SK-N-SH (cell line): ENCODE results near the gene OR52M1. TPM values are rescaled to one million over a fixed set of nuclear protein-coding genes. Genes with fewer than 3 reads are reported as not detected.

ENCODE experiments used
- CTCF ChIA-PET: fragments of 300-600, 350-600 bp; formaldehyde crosslinking; extraction: SDS; loops from one replicate; lab custom pipeline; 2021; lab: Yijun Ruan, JAX
- POLR2A ChIA-PET: fragments of 350-600 bp; sonication (Branson Sonifier 250); formaldehyde crosslinking; extraction: SDS; loops from one replicate; lab custom pipeline; 2020; ENCODE audit warnings: antibody characterized with exemption, inconsistent platforms; lab: Yijun Ruan, JAX
- DNase-seq: peaks from one replicate; pipeline ENCODE4 v3.0.0; 2012
- H2AFZ ChIP-seq: fragments of 200-600 bp; sonication (generic); 2 replicates; pipeline ENCODE4 v1.8.1; 2016; ENCODE audit warnings: antibody characterized with exemption, mild to moderate bottlenecking, low read depth
- H3F3A ChIP-seq: fragments of 200-600 bp; sonication (generic); replicated peaks from 2 replicates; pipeline ENCODE3; 2016; ENCODE audit warnings: antibody characterized with exemption, mild to moderate bottlenecking; ENCODE audit not compliant: insufficient read depth
- H3K27ac ChIP-seq, 2 experiments: fragments of 200-500 bp in 1 of 2; fragments of 200-600 bp in 1 of 2; sonication (Bioruptor generic) in 1 of 2; sonication (generic), shearing (Covaris generic) in 1 of 2; 2 replicates each; pipeline versions ENCODE4 v1.5.1 to v1.6.1; 2014 to 2016; ENCODE audit warnings: low read depth in 2 of 2, inconsistent platforms in 1 of 2, low read length in 1 of 2, mild to moderate bottlenecking in 1 of 2, mixed read lengths in 1 of 2
- H3K27me3 ChIP-seq: fragments of 200-600 bp; sonication (generic), shearing (Covaris generic); 2 replicates; pipeline ENCODE4 v1.6.1; 2016; ENCODE audit warnings: mixed run types; ENCODE audit not compliant: insufficient read depth
- H3K36me3 ChIP-seq, 2 experiments: fragments of 200-500 bp in 1 of 2; fragments of 200-600 bp in 1 of 2; sonication (Bioruptor generic) in 1 of 2; sonication (generic) in 1 of 2; replicated peaks in 1 of 2; 2 replicates each; pipeline versions ENCODE3 to v1.5.1; 2014 to 2016; ENCODE audit warnings: low read length in 1 of 2, mild to moderate bottlenecking in 1 of 2; ENCODE audit not compliant: insufficient read depth in 2 of 2, control insufficient read depth in 1 of 2
- H3K4me1 ChIP-seq, 2 experiments: fragments of 200-500 bp in 1 of 2; fragments of 200-600 bp in 1 of 2; sonication (Bioruptor generic) in 1 of 2; sonication (generic), shearing (Covaris generic) in 1 of 2; 2 replicates each; pipeline versions ENCODE4 v1.5.1 to v1.6.1; 2014 to 2016; ENCODE audit warnings: low read depth in 1 of 2, low read length in 1 of 2, mixed run types in 1 of 2; ENCODE audit not compliant: insufficient read depth in 2 of 2, control insufficient read depth in 1 of 2
- H3K4me2 ChIP-seq: fragments of 200-600 bp; sonication (generic), shearing (Covaris generic); 2 replicates; pipeline ENCODE4 v1.6.1; 2017; ENCODE audit warnings: mixed run types
- H3K4me3 ChIP-seq, 2 experiments: fragments of 200-500 bp in 1 of 2; fragments of 200-600 bp in 1 of 2; sonication (Bioruptor generic) in 1 of 2; sonication (generic), shearing (Covaris generic) in 1 of 2; 2 replicates each; pipeline versions ENCODE4 v1.5.1 to v1.8.1; 2014 to 2016; ENCODE audit warnings: low read depth in 2 of 2, inconsistent platforms in 1 of 2, low read length in 1 of 2, mild to moderate bottlenecking in 1 of 2, mixed read lengths in 1 of 2, moderate library complexity in 1 of 2
- H3K79me2 ChIP-seq: fragments of 200-600 bp; sonication (generic); 2 replicates; pipeline ENCODE4 v1.8.1; 2017; ENCODE audit warnings: mild to moderate bottlenecking; ENCODE audit not compliant: insufficient read depth
- H3K9ac ChIP-seq: fragments of 200-600 bp; sonication (generic); 2 replicates; pipeline ENCODE4 v1.6.1; 2017; ENCODE audit warnings: mixed run types
- H3K9me2 ChIP-seq: fragments of 200-600 bp; sonication (generic); 2 replicates; pipeline ENCODE4 v1.6.1; 2017; ENCODE audit warnings: mixed run types
- H3K9me3 ChIP-seq: fragments of 200-600 bp; sonication (generic); 2 replicates; pipeline ENCODE4 v1.6.1; 2017; ENCODE audit warnings: mixed run types, mild to moderate bottlenecking, moderate library complexity
- H4K20me1 ChIP-seq: fragments of 200-600 bp; sonication (generic); 2 replicates; pipeline ENCODE4 v1.6.1; 2017; ENCODE audit warnings: mild to moderate bottlenecking, mixed run types; ENCODE audit not compliant: insufficient read depth
- CHD2 ChIP-seq: fragments of 150-350 bp; IDR thresholded peaks from 2 replicates; pipeline ENCODE4 v1.6.1; 2018; ENCODE audit warnings: low read length; ENCODE audit not compliant: partially characterized antibody
- EP300 ChIP-seq, 2 experiments: IDR thresholded peaks; 2 replicates each; pipeline versions ENCODE4 v1.4.0 to v1.6.1; 2012; ENCODE audit warnings: borderline replicate concordance in 1 of 2, low read depth in 1 of 2, low read length in 1 of 2
- EZH2phosphoT487 ChIP-seq: fragments of 200-600 bp; sonication (generic); IDR thresholded peaks from 2 replicates; pipeline ENCODE4 v1.6.1; 2017; ENCODE audit warnings: low read depth, mixed run types, mild to moderate bottlenecking, antibody characterized with exemption, moderate library complexity, borderline replicate concordance
- FOSL2 ChIP-seq: IDR thresholded peaks from 2 replicates; pipeline ENCODE4 v1.4.0; 2012; ENCODE audit warnings: low read depth, mild to moderate bottlenecking, moderate library complexity, borderline replicate concordance
- FOXJ3 ChIP-seq: sonication (generic); formaldehyde crosslinking; IDR thresholded peaks from 2 replicates; pipeline ENCODE4 v1.5.1; 2020; ENCODE audit warnings: mild to moderate bottlenecking, missing genetic modification reagents
- GATA2 ChIP-seq: sonication (generic); formaldehyde crosslinking; IDR thresholded peaks from 2 replicates; pipeline ENCODE4 v1.5.0; 2020; ENCODE audit warnings: mild to moderate bottlenecking, missing genetic modification reagents
- JUND ChIP-seq: IDR thresholded peaks from 2 replicates; pipeline ENCODE4 v1.4.0; 2012
- MAX ChIP-seq: IDR thresholded peaks from 2 replicates; pipeline ENCODE4 v1.4.0; 2012; ENCODE audit warnings: low read depth
- MEF2A ChIP-seq: IDR thresholded peaks from 2 replicates; pipeline ENCODE4 v1.4.0; 2012; ENCODE audit warnings: low read depth, borderline replicate concordance
- MXI1 ChIP-seq: IDR thresholded peaks from 2 replicates; pipeline ENCODE4 v1.6.1; 2012; ENCODE audit warnings: mild to moderate bottlenecking, low read depth, low read length, improper control_type of control experiment
- NFIC ChIP-seq: IDR thresholded peaks from 2 replicates; pipeline ENCODE4 v1.4.0; 2012; ENCODE audit warnings: borderline replicate concordance
- REST ChIP-seq: IDR thresholded peaks from 2 replicates; pipeline ENCODE4 v1.6.1; 2012; ENCODE audit warnings: mild to moderate bottlenecking, low read depth, low read length, moderate library complexity
- RFX5 ChIP-seq: IDR thresholded peaks from 2 replicates; pipeline ENCODE4 v1.6.1; 2012; ENCODE audit warnings: mild to moderate bottlenecking, improper control_type of control experiment, low read length
- SIN3A ChIP-seq: IDR thresholded peaks from 2 replicates; pipeline ENCODE4 v1.6.1; 2012; ENCODE audit warnings: low read depth, mild to moderate bottlenecking, low read length, moderate library complexity, borderline replicate concordance
- USF2 ChIP-seq: fragments of 150-350 bp; IDR thresholded peaks from 2 replicates; pipeline ENCODE4 v1.6.1; 2017; ENCODE audit warnings: antibody characterized with exemption, low read length, low read depth, borderline replicate concordance
- YY1 ChIP-seq: IDR thresholded peaks from 2 replicates; pipeline ENCODE4 v1.4.0; 2012; ENCODE audit warnings: low read depth, mild to moderate bottlenecking
- ZBTB33 ChIP-seq: IDR thresholded peaks from 2 replicates; pipeline ENCODE4 v1.4.0; 2012; ENCODE audit warnings: low read depth, borderline replicate concordance
- WGBS: methylation state at CpG from one replicate; pipeline ENCODE4 v1.1.6; 2017; ENCODE audit warnings: low lambda C conversion rate; 5-methylcytosine and 5-hydroxymethylcytosine counted together
- polyA plus RNA-seq, 3 experiments: library from polyadenylated mRNA; depleted of rRNA; stranded (reverse); fragments of >200 nt; gene quantifications; 2 replicates each; pipeline ENCODE4 v1.2.3, GENCODE V29; 2012

Gene OR52M1
- polyA plus RNA-seq, 1 of the 3 experiments (the other 2 are of a cell fraction) = not detected

- no peak for TF ChIP-seq RFX5
- no peak for TF ChIP-seq CHD2
- no peak for TF ChIP-seq MXI1
- TF ChIP-seq USF2 = no peak
- TF ChIP-seq NFIC = no peak
- TF ChIP-seq ZBTB33 = no peak
- no peak for TF ChIP-seq FOSL2
- no peak for TF ChIP-seq SIN3A
- TF ChIP-seq JUND = no peak
- TF ChIP-seq MEF2A = no peak
- TF ChIP-seq REST = no peak
- TF ChIP-seq EP300 (IDR thresholded peaks at IDR 0.05; ENCODE audit: borderline replicate concordance in 1 of 2, low read depth in 1 of 2, low read length in 1 of 2) = no peak
- TF ChIP-seq FOXJ3 (CRISPR knock-in tag) = no peak
- no peak for TF ChIP-seq MAX
- no peak for TF ChIP-seq GATA2
- no peak for TF ChIP-seq YY1
- no peak for TF ChIP-seq EZH2phosphoT487
- TF ChIP-seq, all 33 proteins: peak for 0
- Histone ChIP-seq H3K9me2 (no peaks in the 10 kb centered on the region), H3K9ac (no peak overlapping the region), H3K4me3 (no peak overlapping the region), H4K20me1 (no peaks in the 10 kb centered on the region), H3K27me3 (peaks cover 49% of the 10 kb centered on the region), H3K36me3 (no peaks in the 10 kb centered on the region), H3K9me3 (no peaks in the 10 kb centered on the region), H3K4me2 (no peak overlapping the region), H3F3A (no peaks in the 10 kb centered on the region), H3K27ac (no peak overlapping the region), H3K79me2 (no peaks in the 10 kb centered on the region), H3K4me1 (no peaks in the 10 kb centered on the region; a peak in 1 of 4 replicates), H2AFZ (no peak overlapping the region)
- DNase-seq = no peak
- POLR2A ChIA-PET = no interaction called here
- WGBS = 9% methylated on average over 15 of the region's 15 CpGs
- CTCF ChIA-PET = interaction anchor here (7.7 kb wide), 1 partner anchor 310 kb away, joined by 121 read pairs; no protein-coding TSS in a partner anchor
Observed at GRCh38 chr11:4496557-4497248, 48.3 kb upstream of the OR52M1 start.
